NCI-H2029 (cell line): ENCODE data around the gene TPST1.
"Not testable (repeated sequence)": the region's sequence is repeated elsewhere in the genome, so short reads cannot be mapped to it uniquely, and the experiment has no call there.

Experiments used
- DNase-seq: peaks from one replicate; lab custom pipeline; 2025; lab: John Stamatoyannopoulos, UW

The TPST1 gene

DNA sequence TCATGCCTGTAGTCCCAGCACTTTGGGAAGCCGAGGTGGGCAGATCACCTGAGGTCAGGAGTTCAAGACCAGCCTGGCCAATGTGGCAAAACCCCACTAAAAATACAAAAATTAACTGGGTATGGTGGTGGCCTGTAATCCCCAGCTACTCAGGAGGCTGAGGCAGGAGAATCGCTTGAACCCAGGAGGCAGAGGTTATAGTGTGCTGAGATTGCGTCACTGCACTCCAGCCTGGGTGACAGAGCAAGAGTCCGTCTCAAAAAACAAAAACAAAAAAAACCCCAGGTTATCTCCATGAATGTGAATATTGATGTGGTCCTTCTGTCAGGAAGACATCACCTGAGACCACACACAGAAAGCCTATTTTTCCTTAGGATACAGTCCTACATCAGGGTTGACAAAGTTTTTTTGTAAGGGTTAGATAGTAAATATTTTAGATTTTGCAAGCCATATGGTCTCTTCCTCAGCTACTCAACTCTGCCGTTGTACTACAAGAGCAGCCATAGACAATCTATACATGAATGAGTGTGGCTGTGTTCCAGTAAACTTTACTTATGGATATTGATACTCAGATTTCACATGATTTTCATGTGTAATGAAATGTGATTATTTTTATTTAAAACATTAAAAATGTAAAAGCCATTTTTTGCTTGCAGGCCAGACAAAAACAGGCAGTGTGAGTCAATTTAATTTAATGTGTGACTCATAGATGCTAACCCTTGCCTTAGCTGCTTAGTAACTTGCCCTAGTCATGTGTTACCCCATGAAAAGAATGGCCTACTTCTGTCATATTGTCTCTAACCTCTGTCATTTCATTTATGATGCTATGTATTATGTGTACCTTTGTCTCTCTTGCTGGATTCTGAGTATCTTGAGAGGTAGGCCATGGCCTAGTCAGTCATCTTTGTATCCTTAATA, 78.1 kb downstream of the TPST1 start:
- no peak for DNase-seq

- no peak for DNase-seq
Measured at GRCh38 chr7:66296001-66296521, 90.9 kb downstream of the TPST1 start.

- DNase-seq = no peak
Measured at GRCh38 chr7:66296557-66296956, 91.4 kb downstream of the TPST1 start.

DNA sequence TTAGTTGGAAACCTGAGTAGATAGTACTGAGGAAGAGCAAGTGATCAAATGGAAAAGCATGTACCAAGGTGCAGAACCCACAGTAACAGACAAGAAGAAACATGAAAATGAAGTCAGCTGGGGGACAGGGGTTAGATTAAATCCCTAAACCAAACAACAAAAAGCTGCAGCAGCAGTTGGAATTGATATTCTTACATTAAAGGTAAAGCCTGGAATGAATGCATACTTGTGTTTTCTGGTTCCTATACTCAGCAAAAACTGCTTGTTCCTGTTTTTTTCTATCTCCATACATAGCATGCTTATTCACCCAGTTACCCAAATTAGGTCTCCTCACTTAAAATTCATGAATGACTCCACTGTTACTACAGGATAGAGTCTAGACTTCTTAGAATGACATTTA, 92.4 kb downstream of the TPST1 start:
- no peak for DNase-seq

DNA sequence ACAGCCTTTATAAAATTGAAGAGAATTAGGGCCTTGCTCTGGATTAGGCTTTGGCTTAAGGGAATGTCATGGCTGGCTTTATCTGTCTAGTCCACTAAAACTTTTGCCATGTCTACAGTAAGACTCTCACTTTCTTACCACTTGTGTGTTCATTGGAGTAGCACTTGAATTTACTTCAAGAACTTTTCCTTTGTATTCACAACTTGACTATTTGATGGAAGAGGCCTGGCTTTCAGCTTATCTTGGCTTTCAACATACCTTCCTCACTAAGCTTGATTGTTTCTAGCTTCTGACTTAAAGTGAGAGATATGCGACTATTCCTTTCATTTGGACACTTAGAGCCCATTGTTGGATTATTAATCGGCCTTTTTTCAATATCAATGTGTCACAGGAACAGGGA, 96.1 kb downstream of the TPST1 start:
- no peak for DNase-seq

GRCh38 chr7:66301737-66302136, 96.6 kb downstream of the TPST1 start:
- DNase-seq = no peak

- DNase-seq = no peak
Measured at GRCh38 chr7:66303454-66304155, 98.5 kb downstream of the TPST1 start.

DNA sequence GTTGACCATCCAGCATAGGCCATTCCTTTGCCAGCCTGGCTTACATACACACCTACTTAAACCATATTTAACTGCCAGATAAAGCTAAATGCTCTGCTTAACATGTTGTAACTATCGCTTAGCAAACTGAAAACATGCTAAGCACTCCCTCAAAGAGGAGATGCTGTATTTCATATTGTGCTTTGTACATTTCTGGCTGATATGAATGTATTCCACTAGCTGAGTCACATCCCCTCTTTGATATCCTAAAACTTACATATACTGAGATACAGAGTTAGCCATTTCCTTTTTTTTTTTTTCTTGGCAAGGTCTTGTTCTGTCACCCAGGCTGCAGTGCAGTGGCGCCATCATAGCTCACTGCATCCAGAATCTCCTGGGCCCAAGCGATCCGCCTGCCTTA, 99.4 kb downstream of the TPST1 start:
- DNase-seq = no peak

GRCh38 chr7:66306243-66306642, 101.1 kb downstream of the TPST1 start:
- DNase-seq = no peak

GRCh38 chr7:66307591-66308215, 102.6 kb downstream of the TPST1 start:
- no peak for DNase-seq

GRCh38 chr7:66308411-66308810, 103.3 kb downstream of the TPST1 start:
- no peak for DNase-seq

DNA sequence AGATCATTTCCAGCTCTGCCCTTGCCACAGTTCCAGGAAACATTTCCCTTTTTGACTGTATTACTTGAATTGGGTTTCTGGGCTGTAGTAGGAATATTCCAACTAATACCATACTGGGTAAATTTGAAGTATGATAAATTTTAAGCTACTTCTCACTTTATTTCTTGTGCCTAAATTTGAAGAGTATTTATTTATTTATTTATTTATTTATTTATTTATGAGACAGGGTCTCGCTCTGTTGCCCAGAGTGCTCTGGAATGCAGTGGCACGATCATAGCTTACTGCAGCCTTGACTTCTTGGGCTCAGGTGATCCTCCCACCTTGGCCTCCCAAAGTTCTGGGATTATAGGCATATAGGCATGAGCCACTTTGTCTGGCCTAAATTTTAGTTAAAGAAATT, 105.5 kb downstream of the TPST1 start:
- DNase-seq = no peak

DNA sequence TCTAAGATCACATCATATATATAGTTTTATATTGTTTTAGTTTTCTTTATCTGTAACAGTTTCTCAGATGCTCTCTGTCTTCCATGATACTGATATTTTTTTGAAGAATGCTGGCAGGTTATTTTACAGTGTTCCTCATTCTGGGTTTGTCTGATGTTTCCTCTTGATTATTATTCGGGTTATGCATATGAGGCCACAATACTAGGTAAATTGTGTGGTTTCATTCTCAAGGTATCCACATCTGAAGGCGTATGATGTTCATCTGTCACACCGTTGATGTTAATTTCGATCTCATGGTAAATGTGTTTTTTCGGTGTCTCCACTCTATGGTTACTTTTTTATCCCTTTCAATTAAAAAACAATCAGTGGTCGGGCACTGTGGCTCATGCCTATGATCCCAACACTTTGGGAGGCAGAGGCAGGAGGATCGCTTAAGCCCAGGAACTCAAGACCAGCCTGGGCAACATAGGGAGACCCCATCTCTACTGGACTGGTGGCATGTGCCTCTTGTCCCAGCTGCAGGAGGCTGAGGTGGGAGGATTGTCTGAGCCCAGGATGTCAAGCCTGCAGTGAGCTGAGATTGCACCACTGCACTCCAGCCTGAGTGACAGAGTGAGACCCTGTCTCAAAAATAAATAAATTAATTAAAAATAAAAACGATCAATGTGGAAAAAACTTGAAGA, 108.9 kb downstream of the TPST1 start:
- no peak for DNase-seq

DNA sequence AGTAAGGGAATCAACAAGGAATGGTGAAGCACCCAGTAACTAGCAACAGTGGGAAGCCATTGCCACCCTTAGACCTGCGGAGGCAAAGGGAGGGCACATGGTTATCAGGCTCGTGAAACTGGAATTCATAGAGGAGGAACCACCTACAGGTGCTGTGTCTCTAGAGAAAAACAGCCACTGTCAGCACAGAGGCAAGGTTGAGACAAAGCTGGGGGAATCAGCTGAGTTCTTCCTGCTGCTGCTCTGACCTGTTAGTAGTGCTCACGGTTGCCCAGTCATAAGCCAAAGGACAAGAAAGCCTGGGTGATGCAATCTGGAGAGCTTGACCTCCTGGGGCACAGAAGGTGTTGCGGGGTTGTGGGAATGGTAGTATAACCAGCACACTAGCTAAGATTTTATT, 110.1 kb downstream of the TPST1 start:
- DNase-seq = no peak

DNA sequence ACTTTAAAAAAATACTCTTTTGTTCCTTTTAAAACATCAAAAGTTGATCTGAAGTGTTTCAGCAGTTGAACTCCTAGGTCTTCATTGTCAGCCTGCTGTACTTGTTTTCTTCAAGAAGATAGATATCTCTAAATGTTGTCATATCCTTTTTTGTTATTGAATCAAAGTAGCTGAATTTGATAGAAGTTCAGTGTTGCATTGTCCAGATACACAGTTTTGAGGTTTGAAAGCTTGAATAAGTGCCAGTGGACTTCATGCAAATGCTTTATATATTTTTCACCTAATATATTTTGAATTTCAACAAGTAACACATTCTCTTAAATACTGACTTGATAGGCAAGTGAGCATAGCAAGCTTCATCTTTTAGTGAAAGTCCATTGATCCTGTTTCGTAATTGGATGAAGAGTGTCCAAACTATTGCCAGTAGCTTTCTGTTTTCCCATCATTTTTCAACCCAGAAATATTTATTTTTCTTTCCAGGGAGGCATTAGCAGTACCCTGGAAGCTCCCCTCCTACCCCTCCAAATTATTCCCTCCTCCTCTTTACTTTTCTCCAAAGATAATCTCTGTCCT, 114.4 kb downstream of the TPST1 start:
- DNase-seq = no peak

DNA sequence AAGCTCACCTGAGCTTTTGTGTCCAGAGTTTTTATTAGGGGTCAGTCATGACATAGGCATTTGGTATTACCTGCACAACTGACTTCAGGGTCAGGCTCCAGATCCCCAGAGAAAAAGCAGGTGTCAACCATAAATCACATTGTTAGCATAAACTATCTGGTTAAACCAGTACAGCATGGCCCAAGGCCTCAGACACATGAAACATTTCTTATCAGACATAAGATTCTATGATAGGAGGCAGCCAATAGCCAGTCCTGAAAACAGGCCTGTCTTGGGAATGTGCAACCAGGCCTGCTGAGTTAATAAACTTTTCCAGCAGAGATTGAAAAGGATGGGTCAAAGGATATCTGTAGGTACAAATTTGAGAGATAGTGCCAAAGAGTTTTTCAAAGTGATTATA, 116.1 kb downstream of the TPST1 start:
- DNase-seq = no peak

- no peak for DNase-seq
Measured at GRCh38 chr7:66323114-66323796, 118.1 kb downstream of the TPST1 start.

GRCh38 chr7:66324985-66325384, 119.9 kb downstream of the TPST1 start:
- not testable (repeated sequence) for DNase-seq

DNA sequence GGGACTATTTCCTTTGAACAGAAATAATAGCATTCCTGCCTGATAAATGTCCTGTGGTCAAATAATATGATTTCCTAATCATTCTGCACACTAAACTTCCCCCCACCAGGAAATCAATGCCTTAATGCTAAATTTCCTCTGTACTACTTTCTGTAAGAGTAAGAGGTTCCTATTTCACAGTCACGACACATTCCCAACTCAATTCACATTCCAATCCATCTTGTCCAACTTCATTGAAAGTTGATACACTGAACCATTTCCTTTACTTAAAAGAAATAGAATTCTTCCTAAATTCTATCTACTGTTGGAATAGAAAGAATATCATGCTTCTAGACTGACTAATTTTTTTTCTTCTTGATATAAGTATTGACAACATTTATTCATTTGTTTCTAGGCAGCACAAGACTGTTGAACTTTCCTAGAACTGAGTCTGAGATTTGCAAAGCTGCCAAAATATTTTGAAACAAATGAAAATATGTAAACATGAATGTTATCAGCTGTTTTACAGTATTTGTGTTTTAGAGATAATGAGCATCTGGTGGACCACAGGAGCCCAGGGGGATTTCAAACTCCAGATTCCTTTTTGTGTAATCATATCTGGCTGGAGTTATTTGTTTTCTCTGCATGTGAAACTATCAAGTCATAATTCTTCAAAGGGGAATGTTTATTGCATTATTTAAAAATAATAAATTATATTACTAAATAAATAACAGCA, 121.5 kb downstream of the TPST1 start:
- DNase-seq = no peak

- no peak for DNase-seq
Measured at GRCh38 chr7:66330961-66331360, 125.8 kb downstream of the TPST1 start.
